ENCODE data around the gene PARS2.

The PARS2 gene

GRCh38 chr1:54808443-54809207 is 44.3 kb upstream of the PARS2 start:
- H2BK5ac ChIP-seq (ENCODE audit: low read depth, low read length, poor library complexity, severe bottlenecking) = no peak overlapping the region
- DNase-seq = peak; percentile 8
- H2AK5ac ChIP-seq (ENCODE audit: low read length, severe bottlenecking) = no peak overlapping the region
- H3K18ac ChIP-seq (ENCODE audit: low read depth in 1 of 2, low read length in 2 of 2) = no peak overlapping the region
- peaks cover 7% of the 10 kb centered on the region in 2 experiments for H3K27me3 ChIP-seq (ENCODE audit: control insufficient read depth in 1 of 2, insufficient read depth in 1 of 2, low read length in 2 of 2)
- H3K9ac ChIP-seq (ENCODE audit: low read length) = no peak overlapping the region
- H3K36me3 ChIP-seq (ENCODE audit: control insufficient read depth in 1 of 2, insufficient read depth in 2 of 2, low read depth in 1 of 2, low read length in 2 of 2) = no peaks in the 10 kb centered on the region
- no peak overlapping the region for H2AFZ ChIP-seq (ENCODE audit: low read depth, low read length)
- no peak overlapping the region for H3K23ac ChIP-seq (ENCODE audit: low read length in 2 of 2)
- H2BK15ac ChIP-seq (ENCODE audit: low read depth, poor library complexity, severe bottlenecking) = no peak overlapping the region
- no peaks in the 10 kb centered on the region for H3K79me1 ChIP-seq (replicated peaks; ENCODE audit: low read length, poor library complexity, severe bottlenecking)
- no peak overlapping the region for H3K4me2 ChIP-seq (ENCODE audit: low read length, poor library complexity, severe bottlenecking)
- H4K91ac ChIP-seq (ENCODE audit: low read length) = no peak overlapping the region
- H2BK12ac ChIP-seq (ENCODE audit: low read length in 2 of 2) = no peak overlapping the region
- H3K4ac ChIP-seq (ENCODE audit: low read depth in 1 of 2, low read length in 2 of 2) = no peak overlapping the region
- no peak overlapping the region for H2BK120ac ChIP-seq (ENCODE audit: low read depth, low read length)
- H3K14ac ChIP-seq (ENCODE audit: low read length in 2 of 2) = no peak overlapping the region
- H3K27ac ChIP-seq (ENCODE audit: low read length, poor library complexity, severe bottlenecking) = no peak overlapping the region
- H3K4me1 ChIP-seq (ENCODE audit: control insufficient read depth, insufficient read depth, low read depth, low read length) = peaks cover 9% of the 10 kb centered on the region
- 71% methylated on average over 12 of the region's 12 CpGs for WGBS
- H3K4me3 ChIP-seq (ENCODE audit: insufficient read depth in 1 of 2, low read depth in 1 of 2, low read length in 2 of 2) = no peak overlapping the region
- H4K8ac ChIP-seq (ENCODE audit: low read length) = no peak overlapping the region
- H3K9me3 ChIP-seq (ENCODE audit: control insufficient read depth, low read length) = no peaks in the 10 kb centered on the region

GRCh38 chr1:54807756-54808155 is 43.4 kb upstream of the PARS2 start:
- no peak overlapping the region for H2BK120ac ChIP-seq (ENCODE audit: low read depth, low read length)
- H2BK15ac ChIP-seq (ENCODE audit: low read depth, poor library complexity, severe bottlenecking) = no peak overlapping the region
- H2BK12ac ChIP-seq (ENCODE audit: low read length in 2 of 2) = no peak overlapping the region
- no peak overlapping the region for H3K18ac ChIP-seq (ENCODE audit: low read depth in 1 of 2, low read length in 2 of 2)
- no peak overlapping the region for H3K4ac ChIP-seq (ENCODE audit: low read depth in 1 of 2, low read length in 2 of 2)
- H3K23ac ChIP-seq (ENCODE audit: low read length in 2 of 2) = no peak overlapping the region
- 96% methylated on average over 7 of the region's 7 CpGs for WGBS
- peaks cover 7% of the 10 kb centered on the region in 2 experiments for H3K27me3 ChIP-seq (ENCODE audit: control insufficient read depth in 1 of 2, insufficient read depth in 1 of 2, low read length in 2 of 2)
- no peak overlapping the region for H2AFZ ChIP-seq (ENCODE audit: low read depth, low read length)
- no peak overlapping the region for H2BK5ac ChIP-seq (ENCODE audit: low read depth, low read length, poor library complexity, severe bottlenecking)
- H3K4me3 ChIP-seq (ENCODE audit: insufficient read depth in 1 of 2, low read depth in 1 of 2, low read length in 2 of 2) = no peak overlapping the region
- no peak overlapping the region for H3K14ac ChIP-seq (ENCODE audit: low read length in 2 of 2)
- peaks cover 6% of the 10 kb centered on the region for H3K4me1 ChIP-seq (ENCODE audit: control insufficient read depth, insufficient read depth, low read depth, low read length)
- H2AK5ac ChIP-seq (ENCODE audit: low read length, severe bottlenecking) = no peak overlapping the region
- H4K8ac ChIP-seq (ENCODE audit: low read length) = no peak overlapping the region
- H3K9ac ChIP-seq (ENCODE audit: low read length) = no peak overlapping the region
- no peaks in the 10 kb centered on the region for H3K36me3 ChIP-seq (ENCODE audit: control insufficient read depth in 1 of 2, insufficient read depth in 2 of 2, low read depth in 1 of 2, low read length in 2 of 2)
- H4K91ac ChIP-seq (ENCODE audit: low read length) = no peak overlapping the region
- H3K27ac ChIP-seq (ENCODE audit: low read length, poor library complexity, severe bottlenecking) = no peak overlapping the region
- no peak overlapping the region for H3K4me2 ChIP-seq (ENCODE audit: low read length, poor library complexity, severe bottlenecking)
- DNase-seq = no peak
- H3K79me1 ChIP-seq (replicated peaks; ENCODE audit: low read length, poor library complexity, severe bottlenecking) = no peaks in the 10 kb centered on the region
- H3K9me3 ChIP-seq (ENCODE audit: control insufficient read depth, low read length) = no peaks in the 10 kb centered on the region

- H2BK120ac ChIP-seq (ENCODE audit: low read depth, low read length) = no peak overlapping the region
- H3K9ac ChIP-seq (ENCODE audit: low read length) = no peak overlapping the region
- no peak overlapping the region for H2BK5ac ChIP-seq (ENCODE audit: low read depth, low read length, poor library complexity, severe bottlenecking)
- no peak overlapping the region for H2AFZ ChIP-seq (ENCODE audit: low read depth, low read length)
- no peak overlapping the region for H4K91ac ChIP-seq (ENCODE audit: low read length)
- H3K4me2 ChIP-seq (ENCODE audit: low read length, poor library complexity, severe bottlenecking) = no peak overlapping the region
- H3K79me1 ChIP-seq (replicated peaks; ENCODE audit: low read length, poor library complexity, severe bottlenecking) = no peaks in the 10 kb centered on the region
- no peak overlapping the region for H3K4me3 ChIP-seq (ENCODE audit: insufficient read depth in 1 of 2, low read depth in 1 of 2, low read length in 2 of 2)
- no peak overlapping the region for H2BK12ac ChIP-seq (ENCODE audit: low read length in 2 of 2)
- WGBS = 88% methylated on average over 11 of the region's 11 CpGs
- no peak overlapping the region for H3K18ac ChIP-seq (ENCODE audit: low read depth in 1 of 2, low read length in 2 of 2)
- peaks cover 6% of the 10 kb centered on the region for H3K4me1 ChIP-seq (ENCODE audit: control insufficient read depth, insufficient read depth, low read depth, low read length)
- H2BK15ac ChIP-seq (ENCODE audit: low read depth, poor library complexity, severe bottlenecking) = no peak overlapping the region
- no peak overlapping the region for H3K14ac ChIP-seq (ENCODE audit: low read length in 2 of 2)
- DNase-seq = no peak
- no peak overlapping the region for H3K27ac ChIP-seq (ENCODE audit: low read length, poor library complexity, severe bottlenecking)
- H3K36me3 ChIP-seq (ENCODE audit: control insufficient read depth in 1 of 2, insufficient read depth in 2 of 2, low read depth in 1 of 2, low read length in 2 of 2) = no peaks in the 10 kb centered on the region
- peaks cover 2 to 7% of the 10 kb centered on the region in 2 experiments for H3K27me3 ChIP-seq (ENCODE audit: control insufficient read depth in 1 of 2, insufficient read depth in 1 of 2, low read length in 2 of 2)
- no peak overlapping the region for H3K4ac ChIP-seq (ENCODE audit: low read depth in 1 of 2, low read length in 2 of 2)
- no peaks in the 10 kb centered on the region for H3K9me3 ChIP-seq (ENCODE audit: control insufficient read depth, low read length)
- no peak overlapping the region for H4K8ac ChIP-seq (ENCODE audit: low read length)
- no peak overlapping the region for H2AK5ac ChIP-seq (ENCODE audit: low read length, severe bottlenecking)
- H3K23ac ChIP-seq (ENCODE audit: low read length in 2 of 2) = no peak overlapping the region
Observed at GRCh38 chr1:54806931-54807611, 42.7 kb upstream of the PARS2 start.

DNA sequence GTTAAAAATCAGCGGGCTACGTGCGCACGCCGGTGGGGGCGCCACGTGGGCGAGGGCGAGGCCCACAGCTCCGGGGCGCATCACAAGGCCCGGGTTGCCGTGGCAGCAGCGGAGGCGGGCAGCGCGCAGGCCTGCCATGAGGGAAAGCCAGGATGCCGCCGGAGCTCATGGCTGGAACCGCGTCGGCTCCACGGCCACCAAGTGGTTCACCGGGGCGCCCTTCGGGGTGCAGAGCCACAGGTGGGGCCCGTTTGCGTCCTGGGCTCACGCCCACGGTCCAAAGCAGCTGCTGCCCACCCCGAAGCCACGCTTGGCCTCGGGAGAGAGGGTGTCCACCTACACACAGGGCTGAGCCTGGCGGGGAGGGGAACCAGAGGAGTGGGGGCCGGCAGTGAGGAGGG is 41.7 kb upstream of the PARS2 start:
- Histone ChIP-seq H4K8ac (ENCODE audit: low read length) (no peak overlapping the region), H3K4me1 (ENCODE audit: control insufficient read depth, insufficient read depth, low read depth, low read length) (peaks cover 10% of the 10 kb centered on the region), H2BK15ac (ENCODE audit: low read depth, poor library complexity, severe bottlenecking) (no peak overlapping the region), H3K14ac (ENCODE audit: low read length in 2 of 2) (no peak overlapping the region), H3K27me3 (ENCODE audit: control insufficient read depth in 1 of 2, insufficient read depth in 1 of 2, low read length in 2 of 2) (peaks cover 10 to 15% of the 10 kb centered on the region in 2 experiments), H3K4ac (ENCODE audit: low read depth in 1 of 2, low read length in 2 of 2) (no peak overlapping the region), H2AK5ac (ENCODE audit: low read length, severe bottlenecking) (no peak overlapping the region), H2AFZ (ENCODE audit: low read depth, low read length) (no peak overlapping the region), H3K9ac (ENCODE audit: low read length) (no peak overlapping the region), H2BK120ac (ENCODE audit: low read depth, low read length) (no peak overlapping the region), H3K4me3 (ENCODE audit: insufficient read depth in 1 of 2, low read depth in 1 of 2, low read length in 2 of 2) (no peak overlapping the region), H3K79me1 (replicated peaks; ENCODE audit: low read length, poor library complexity, severe bottlenecking) (no peaks in the 10 kb centered on the region), H3K23ac (ENCODE audit: low read length in 2 of 2) (no peak overlapping the region), H2BK5ac (ENCODE audit: low read depth, low read length, poor library complexity, severe bottlenecking) (no peak overlapping the region), H2BK12ac (ENCODE audit: low read length in 2 of 2) (no peak overlapping the region), H3K27ac (ENCODE audit: low read length, poor library complexity, severe bottlenecking) (no peak overlapping the region), H3K9me3 (ENCODE audit: control insufficient read depth, low read length) (no peaks in the 10 kb centered on the region), H4K91ac (ENCODE audit: low read length) (no peak overlapping the region), H3K36me3 (ENCODE audit: control insufficient read depth in 1 of 2, insufficient read depth in 2 of 2, low read depth in 1 of 2, low read length in 2 of 2) (no peaks in the 10 kb centered on the region), H3K4me2 (ENCODE audit: low read length, poor library complexity, severe bottlenecking) (no peak overlapping the region), H3K18ac (ENCODE audit: low read depth in 1 of 2, low read length in 2 of 2) (no peak overlapping the region)
- 91% methylated on average over 35 of the region's 35 CpGs for WGBS
- DNase-seq = no peak

Data from mesenchymal stem cell (in vitro differentiated cells and primary cell).